HCT116 (cell line): ENCODE data around the gene ZYX. TPM values are rescaled to one million over a fixed set of nuclear protein-coding genes. Genes with fewer than 3 reads are reported as not detected.

Source experiments
- ATAC-seq: fragments of 200-7000 bp; cut with Tn5 transposase; 2 replicates; pipeline ENCODE4 v1.9.1; 2020; ENCODE audit warnings: mild to moderate bottlenecking, moderate library complexity
- BruUV-seq: library from RNA; stranded (reverse); fragments of 400-500 nt; replicated peaks from 2 replicates; lab custom pipeline; 2021; lab: Mats Ljungman, UMichigan
- CTCF ChIA-PET: fragments of 300-600 bp; sonication (Branson Sonifier 250); formaldehyde crosslinking; loops from one replicate; lab custom pipeline; 2021; ENCODE audit warnings: antibody characterized with exemption; lab: Charles Lee
- POLR2A ChIA-PET: fragments of 300-600, 350-600 bp; sonication (Branson Sonifier 250); formaldehyde crosslinking; loops from one replicate; lab custom pipeline; 2021; ENCODE audit warnings: antibody characterized with exemption; lab: Charles Lee
- RAD21 ChIA-PET, 2 experiments: fragments of 300-600 bp; sonication (Branson Sonifier 250); formaldehyde crosslinking; loops; one replicate each; lab custom pipeline; 2023; ENCODE audit warnings: low total read pairs in 2 of 2; ENCODE audit not compliant: uncharacterized antibody in 2 of 2, unreplicated experiment in 2 of 2, low non-redundant PET in 1 of 2; lab: Charles Lee
- DNase-seq: peaks from one replicate; pipeline ENCODE4 v3.0.0-alpha.2; 2010; ENCODE audit warnings: low read depth, low spot score
- H2AFZ ChIP-seq: fragments of 200-600 bp; shearing (Covaris generic), sonication (generic); 2 replicates; pipeline ENCODE4 v1.6.1; 2017; ENCODE audit warnings: low read depth, mixed run types, mixed read lengths, antibody characterized with exemption, low read length; ENCODE audit not compliant: poor library complexity, severe bottlenecking
- H3K27ac ChIP-seq: 2 replicates; pipeline ENCODE4 v1.5.1; 2012; ENCODE audit warnings: low read depth, low read length
- H3K27me3 ChIP-seq: fragments of 200-600 bp; sonication (generic); 2 replicates; pipeline ENCODE4 v1.6.1; 2016; ENCODE audit warnings: mixed run types, low read length, mixed read lengths; ENCODE audit not compliant: insufficient read depth
- H3K36me3 ChIP-seq, 2 experiments: fragments of 200-500 bp in 1 of 2; fragments of 200-600 bp in 1 of 2; sonication (Bioruptor generic) in 1 of 2; sonication (generic) in 1 of 2; 2 replicates each; pipeline versions ENCODE4 v1.5.1 to v1.6.1; 2014 to 2016; ENCODE audit warnings: low read length in 2 of 2, inconsistent platforms in 1 of 2, mixed read lengths in 1 of 2, mixed run types in 1 of 2; ENCODE audit not compliant: insufficient read depth in 2 of 2, control insufficient read depth in 1 of 2
- H3K4me1 ChIP-seq, 2 experiments: fragments of 200-600 bp in 1 of 2; sonication (generic) in 1 of 2; 2 replicates each; pipeline versions ENCODE4 v1.5.1 to v1.6.1; 2012 to 2017; ENCODE audit warnings: low read length in 2 of 2, inconsistent platforms in 1 of 2, mild to moderate bottlenecking in 1 of 2, mixed read lengths in 1 of 2, mixed run types in 1 of 2, moderate library complexity in 1 of 2; ENCODE audit not compliant: insufficient read depth in 2 of 2, control insufficient read depth in 1 of 2
- H3K4me2 ChIP-seq: fragments of 200-600 bp; sonication (generic); 2 replicates; pipeline ENCODE4 v1.6.1; 2017; ENCODE audit warnings: mixed run types, low read length, mixed read lengths
- H3K4me3 ChIP-seq, 2 experiments: fragments of 200-600 bp in 1 of 2; sonication (generic) in 1 of 2; replicated peaks in 1 of 2; 2 replicates each; pipeline ENCODE4 v1.5.1; 2011 to 2016; ENCODE audit warnings: low read length in 2 of 2, control low read depth in 1 of 2, low read depth in 1 of 2, mild to moderate bottlenecking in 1 of 2, mixed read lengths in 1 of 2, mixed run types in 1 of 2
- H3K79me2 ChIP-seq: fragments of 200-600 bp; sonication (generic); 2 replicates; pipeline ENCODE4 v1.6.1; 2017; ENCODE audit warnings: mild to moderate bottlenecking, mixed run types, low read length, moderate library complexity, mixed read lengths; ENCODE audit not compliant: insufficient read depth
- H3K9ac ChIP-seq: fragments of 200-600 bp; sonication (generic); 2 replicates; pipeline ENCODE4 v1.6.1; 2016; ENCODE audit warnings: low read length, mixed read lengths
- H3K9me2 ChIP-seq: fragments of 200-600 bp; sonication (generic), shearing (Covaris generic); 2 replicates; pipeline ENCODE4 v1.6.1; 2017; ENCODE audit warnings: mixed run types, mild to moderate bottlenecking, moderate library complexity; ENCODE audit not compliant: insufficient read depth
- H3K9me3 ChIP-seq, 2 experiments: fragments of 200-500 bp in 1 of 2; fragments of 200-600 bp in 1 of 2; sonication (Bioruptor generic) in 1 of 2; sonication (generic) in 1 of 2; 2 replicates each; pipeline ENCODE4 v1.6.1; 2014 to 2017; ENCODE audit warnings: low read length in 2 of 2, mixed read lengths in 2 of 2, inconsistent platforms in 1 of 2, low read depth in 1 of 2, mild to moderate bottlenecking in 1 of 2, mixed run types in 1 of 2, moderate library complexity in 1 of 2; ENCODE audit not compliant: control insufficient read depth in 1 of 2, insufficient read depth in 1 of 2
- H4K20me1 ChIP-seq: fragments of 200-600 bp; sonication (generic), shearing (Covaris generic); 2 replicates; pipeline ENCODE4 v1.6.1; 2017; ENCODE audit warnings: mixed run types, mild to moderate bottlenecking, moderate library complexity; ENCODE audit not compliant: insufficient read depth
- ATF3 ChIP-seq: IDR thresholded peaks from 2 replicates; pipeline ENCODE4 v1.6.1; 2012
- CBX3 ChIP-seq: IDR thresholded peaks from 2 replicates; pipeline ENCODE4 v1.6.1; 2012; ENCODE audit warnings: low read depth
- EGR1 ChIP-seq: IDR thresholded peaks from 2 replicates; pipeline ENCODE4 v1.6.1; 2012; ENCODE audit warnings: low read depth
- EZH2 ChIP-seq: fragments of 200-600 bp; sonication (generic); IDR thresholded peaks from 2 replicates; pipeline ENCODE4 v1.6.1; 2017; ENCODE audit warnings: antibody characterized with exemption, mixed run types
- EZH2phosphoT487 ChIP-seq: fragments of 200-600 bp; IDR thresholded peaks from 2 replicates; pipeline ENCODE4 v1.6.1; 2018; ENCODE audit warnings: antibody characterized with exemption, borderline replicate concordance
- FOSL1 ChIP-seq: IDR thresholded peaks from 2 replicates; pipeline ENCODE4 v1.6.1; 2012; ENCODE audit warnings: low read depth
- JUND ChIP-seq: IDR thresholded peaks from 2 replicates; pipeline ENCODE4 v1.6.1; 2012
- MAX ChIP-seq: IDR thresholded peaks from 2 replicates; pipeline ENCODE4 v1.6.1; 2012
- POLR2A ChIP-seq: IDR thresholded peaks from 2 replicates; pipeline ENCODE4 v1.7.0; 2011; ENCODE audit warnings: borderline replicate concordance; ENCODE audit not compliant: insufficient read depth, insufficient read length; ENCODE audit errors: extremely low read depth
- POLR2AphosphoS5 ChIP-seq: IDR thresholded peaks from 2 replicates; pipeline ENCODE4 v1.6.1; 2011; ENCODE audit warnings: mild to moderate bottlenecking, low read depth, low read length, moderate library complexity
- RAD21 ChIP-seq: IDR thresholded peaks from 2 replicates; pipeline ENCODE4 v1.6.1; 2012; ENCODE audit warnings: low read depth, mild to moderate bottlenecking
- SIN3A ChIP-seq: IDR thresholded peaks from 2 replicates; pipeline ENCODE4 v1.6.1; 2012; ENCODE audit warnings: low read depth
- ZBTB33 ChIP-seq: IDR thresholded peaks from 2 replicates; pipeline ENCODE4 v1.6.1; 2011; ENCODE audit warnings: mild to moderate bottlenecking, low read length, moderate library complexity; ENCODE audit not compliant: insufficient replicate concordance; ENCODE audit errors: extremely low read depth
- ZFX ChIP-seq: fragments of 450-650 bp; IDR thresholded peaks from 2 replicates; pipeline ENCODE4 v1.6.1; 2017
- intact Hi-C: fragments of 100-400 bp; cut with micrococcal nuclease; formaldehyde crosslinking; loops from 2 replicates; pipeline ENCODE4 v1.10.0; 2022
- total RNA-seq: library from RNA; stranded (reverse); gene quantifications from one replicate; pipeline ENCODE4 v1.2.1, GENCODE V29; 2021; ENCODE audit not compliant: unreplicated experiment

The ZYX gene
- total RNA-seq, 1 experiment from 2014 or later = 144 TPM

GRCh38 chr7:143375298-143376034 is 5.7 kb upstream of the ZYX start (continued):
- TF ChIP-seq POLR2AphosphoS5 (no peak), ATF3 (no peak), MAX (no peak), ZBTB33 (no peak), ZFX (no peak), POLR2A (no peak), CBX3 (no peak)

- ChIA-PET RAD21 (no interaction called here), CTCF (no interaction called here), POLR2A (no interaction called here)
- no peak for TF ChIP-seq EGR1
- no peak for TF ChIP-seq EZH2
- no peak for TF ChIP-seq FOSL1
- TF ChIP-seq JUND = no peak
- TF ChIP-seq EZH2phosphoT487 = no peak
- TF ChIP-seq ZFX = no peak
- no peak for TF ChIP-seq RAD21
- TF ChIP-seq SIN3A = no peak
- no peak for TF ChIP-seq ZBTB33
- Histone ChIP-seq H3K27me3 (no peaks in the 10 kb centered on the region), H3K4me1 (peaks cover 11 to 35% of the 10 kb centered on the region in 2 experiments), H3K27ac (no peak overlapping the region), H3K9ac (no peak overlapping the region), H3K9me3 (no peaks in the 10 kb centered on the region), H3K4me2 (no peak overlapping the region), H3K36me3 (no peaks in the 10 kb centered on the region), H3K9me2 (no peaks in the 10 kb centered on the region), H4K20me1 (no peaks in the 10 kb centered on the region), H3K4me3 (no peak overlapping the region), H3K79me2 (peaks cover 12% of the 10 kb centered on the region; the same call in 1 of the 2 replicates), H2AFZ (no peak overlapping the region)
- ATAC-seq (no peak), DNase-seq (no peak)
- intact Hi-C loops = no loop called here
- no TSS peak for BruUV-seq
Observed at GRCh38 chr7:143376396-143376795, 4.7 kb upstream of the ZYX start.
